Left hindlimb (tissue), 1 donor: ENCODE data around the gene PPP3CA.
"Not testable (repeated sequence)": the region's sequence is repeated elsewhere in the genome, so short reads cannot be mapped to it uniquely, and the experiment has no call there.

Experiments
- DNase-seq: peaks from one replicate; pipeline ENCODE4 v3.0.0-alpha.2; 2018

Gene PPP3CA

DNA sequence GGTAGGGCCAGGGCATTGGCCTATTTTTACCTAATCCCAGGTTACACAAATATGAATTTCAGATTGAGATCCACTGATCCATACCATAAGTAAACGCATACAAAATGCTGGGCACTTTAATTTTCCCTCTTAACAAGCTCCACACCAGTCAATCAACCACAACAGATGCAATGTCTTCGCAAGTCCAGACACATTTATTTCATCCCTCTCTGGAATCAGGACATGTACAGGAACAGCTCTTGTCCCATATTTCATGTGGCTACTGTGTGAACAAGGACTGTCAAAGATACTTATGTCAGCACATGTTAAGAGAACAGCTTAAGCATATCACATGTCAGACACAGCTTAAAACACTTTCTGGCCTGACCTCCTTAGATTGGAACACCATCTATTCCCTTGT is 145.9 kb downstream of the PPP3CA start:
- no peak for DNase-seq

DNA sequence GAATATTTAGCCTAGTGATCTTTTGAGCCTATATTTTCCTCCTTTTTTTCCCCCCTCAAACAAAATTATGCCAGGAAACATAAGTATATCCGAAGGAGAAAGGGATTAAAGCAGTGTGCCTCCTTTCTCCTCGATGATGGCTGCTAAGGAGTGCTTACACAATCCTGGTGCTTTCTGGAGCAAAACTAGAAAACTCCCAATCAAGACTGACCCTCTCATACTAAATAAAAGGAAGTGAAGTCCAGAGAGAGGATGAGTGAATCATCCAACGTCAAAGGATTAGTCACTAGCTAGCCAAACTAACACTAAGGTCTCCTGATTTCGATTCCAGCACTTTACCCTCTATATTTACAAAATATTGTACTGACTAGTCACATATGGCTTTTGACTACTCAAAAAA is 146.8 kb downstream of the PPP3CA start:
- DNase-seq: no peak

DNA sequence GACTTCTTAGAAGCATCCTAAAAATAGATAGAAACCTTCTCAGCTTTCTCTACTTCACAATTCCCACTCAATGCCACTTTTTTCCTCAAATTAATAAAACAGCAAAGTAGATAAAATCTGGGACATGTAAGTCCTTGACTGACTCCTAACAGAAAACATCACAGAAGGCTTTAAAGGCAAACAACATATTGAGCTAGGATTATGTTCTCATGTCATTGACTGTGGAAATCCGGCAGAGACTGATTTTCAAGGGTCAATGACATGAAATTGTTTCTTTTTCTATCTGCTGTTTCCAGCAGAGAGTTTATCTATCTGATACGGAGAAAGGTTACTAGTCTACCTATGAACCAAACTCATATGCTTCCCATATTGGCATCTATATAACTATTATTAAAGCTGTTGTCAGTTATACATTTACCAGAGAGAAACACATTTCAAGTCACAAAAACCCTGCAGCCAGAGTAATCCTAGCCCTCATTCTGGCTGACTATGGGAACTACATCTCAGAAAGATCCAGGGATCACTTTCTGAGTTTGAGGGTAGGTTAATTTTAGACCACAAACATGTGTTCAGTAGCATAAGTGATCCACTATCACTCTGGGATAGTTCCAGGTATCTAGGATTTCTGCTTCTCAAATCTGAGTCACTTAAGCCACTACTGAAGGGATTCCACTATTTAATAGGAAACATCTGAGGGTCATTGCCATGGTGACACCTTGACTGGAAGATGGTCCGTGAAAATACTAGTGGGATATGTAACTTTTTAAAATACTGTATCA is 147.6 kb downstream of the PPP3CA start:
- no peak for DNase-seq

DNA sequence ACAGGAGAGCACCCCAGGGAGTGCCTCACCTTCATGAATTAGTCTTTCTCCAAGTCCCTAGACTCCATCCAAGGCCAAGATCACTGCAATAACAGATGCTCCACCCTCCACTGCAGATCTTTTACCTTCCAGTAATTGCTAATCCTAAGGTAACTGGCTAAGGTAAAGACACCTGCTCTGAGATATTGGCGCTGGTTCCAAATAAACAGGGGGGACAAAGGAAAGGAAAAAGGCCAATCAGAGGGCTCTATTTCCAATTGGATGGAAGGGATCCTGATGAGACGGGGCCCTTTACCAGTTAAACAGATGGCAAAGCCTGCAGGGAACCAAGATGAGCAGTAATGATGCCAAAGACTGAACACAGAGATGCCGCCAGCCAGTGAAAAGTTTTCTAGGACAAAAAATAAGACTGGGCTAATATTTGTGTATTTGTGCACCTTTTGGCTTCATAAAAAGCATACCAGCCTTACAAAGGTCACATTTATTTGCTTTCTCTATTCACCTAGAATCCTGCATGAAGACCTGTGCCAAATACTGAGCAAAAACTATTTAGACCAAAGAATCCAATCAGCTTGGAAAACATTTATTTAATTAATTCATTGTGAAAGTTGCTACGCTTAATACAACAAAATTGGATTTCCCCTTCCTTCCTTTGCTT is 148.5 kb downstream of the PPP3CA start:
- DNase-seq: no peak

- DNase-seq: no peak
Measured at GRCh38 chr4:101197350-101197749, 150.0 kb downstream of the PPP3CA start.

GRCh38 chr4:101192244-101192643 is 155.1 kb downstream of the PPP3CA start:
- DNase-seq: no peak

DNA sequence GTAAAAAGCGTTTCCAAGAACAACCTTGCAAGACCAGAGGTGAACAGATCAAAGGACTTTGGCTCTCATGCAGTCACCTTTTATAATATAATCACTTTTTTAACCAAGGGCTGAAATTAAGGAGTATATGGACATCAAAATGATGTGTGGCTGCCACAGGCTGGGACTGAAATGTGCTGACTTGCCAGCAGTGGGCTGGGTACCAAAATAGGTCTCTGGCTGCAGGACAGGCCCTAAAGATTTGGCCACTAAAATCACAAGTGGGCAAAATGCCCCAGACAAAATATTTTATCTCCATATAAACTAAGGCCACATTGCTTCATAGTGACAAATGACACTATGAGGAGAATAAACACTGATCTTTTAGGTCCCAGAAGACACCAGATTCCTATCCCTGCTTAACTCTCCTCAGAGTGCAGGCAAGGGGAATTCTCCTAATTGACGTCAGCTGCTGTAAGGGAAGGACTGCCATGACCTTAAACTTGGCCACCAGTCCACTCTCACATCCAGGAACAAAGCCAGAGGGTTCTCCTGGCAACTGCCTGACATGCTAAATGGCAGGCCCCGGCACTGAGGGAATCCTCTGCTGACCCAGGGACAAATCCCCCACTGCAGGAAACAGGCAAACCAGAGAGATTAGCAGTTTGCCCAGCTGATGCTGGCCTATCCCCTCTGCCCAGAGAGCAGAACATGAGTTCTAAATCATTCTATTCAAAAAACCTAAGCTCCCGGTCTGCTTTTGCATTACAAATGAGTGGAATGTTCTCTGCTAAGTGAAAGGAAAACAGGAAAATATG is 155.8 kb downstream of the PPP3CA start:
- DNase-seq: peak; percentile 84

GRCh38 chr4:101190751-101191150 is 156.6 kb downstream of the PPP3CA start:
- no peak for DNase-seq

GRCh38 chr4:101188906-101189305 is 158.4 kb downstream of the PPP3CA start:
- no peak for DNase-seq

DNA sequence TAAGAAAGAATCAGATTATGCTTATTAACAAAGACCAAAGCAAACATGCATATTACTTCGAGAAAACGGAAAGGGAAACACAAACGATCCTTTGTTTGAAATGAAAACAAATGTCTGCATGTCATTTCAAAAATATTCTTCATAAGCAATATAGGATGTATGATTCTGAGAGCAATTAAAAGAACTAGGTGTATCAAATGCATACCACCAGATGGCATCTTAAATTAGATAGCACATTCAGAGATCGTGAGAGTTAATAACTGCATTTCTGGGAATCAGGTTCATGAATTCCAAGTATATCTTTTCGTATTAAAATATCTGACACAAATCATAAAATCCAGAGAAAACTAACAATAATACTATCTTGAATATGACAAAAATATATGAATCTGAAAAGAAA is 159.5 kb downstream of the PPP3CA start:
- no peak for DNase-seq

DNA sequence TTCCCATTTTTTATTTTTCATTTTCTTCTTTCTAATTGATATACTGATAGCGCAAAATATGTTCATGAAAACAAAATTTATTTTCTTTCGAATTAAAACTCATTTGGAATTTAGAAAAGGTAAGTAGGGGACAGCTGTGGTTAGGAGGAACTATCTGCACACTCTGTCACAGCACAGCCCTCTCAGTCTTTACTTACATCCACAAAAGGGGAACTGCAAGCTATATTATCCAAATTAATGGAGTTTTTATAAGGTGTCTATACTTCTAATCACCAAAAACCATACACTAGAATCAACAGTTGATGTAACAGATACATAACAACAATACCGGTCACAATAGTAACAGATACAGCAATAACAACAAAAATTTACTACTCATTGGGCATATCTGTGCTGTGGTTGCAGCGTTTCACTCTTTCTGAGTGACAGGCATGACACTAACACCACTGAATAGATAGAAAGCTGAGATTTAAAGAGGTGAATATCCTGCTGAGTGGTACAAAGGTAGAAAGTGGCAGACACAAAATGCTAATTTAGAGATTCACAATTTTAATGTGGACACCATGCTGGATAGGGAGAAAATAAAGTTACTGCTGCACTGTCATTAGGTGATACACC is 160.7 kb downstream of the PPP3CA start:
- DNase-seq: no peak

DNA sequence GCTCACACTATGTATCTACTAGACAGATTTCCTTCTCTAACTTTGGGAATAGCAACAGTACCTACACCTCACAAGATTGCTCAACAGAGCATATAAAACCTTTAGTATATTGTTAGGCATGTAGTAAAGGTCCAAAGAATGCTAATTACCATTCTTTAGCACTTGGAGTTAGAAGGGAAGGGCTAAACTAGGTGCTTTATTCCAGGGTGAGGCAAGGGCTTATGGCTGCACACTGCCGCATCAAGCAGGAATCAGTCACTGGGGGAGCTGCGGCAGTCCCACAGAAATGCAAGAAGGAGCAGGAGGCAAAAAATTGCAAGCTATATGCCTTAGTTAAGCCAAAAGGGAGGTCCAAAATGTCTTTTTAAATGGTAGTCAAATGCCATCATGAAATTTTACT is 162.7 kb downstream of the PPP3CA start:
- no peak for DNase-seq

GRCh38 chr4:101183666-101184373 is 163.5 kb downstream of the PPP3CA start:
- no peak for DNase-seq

DNA sequence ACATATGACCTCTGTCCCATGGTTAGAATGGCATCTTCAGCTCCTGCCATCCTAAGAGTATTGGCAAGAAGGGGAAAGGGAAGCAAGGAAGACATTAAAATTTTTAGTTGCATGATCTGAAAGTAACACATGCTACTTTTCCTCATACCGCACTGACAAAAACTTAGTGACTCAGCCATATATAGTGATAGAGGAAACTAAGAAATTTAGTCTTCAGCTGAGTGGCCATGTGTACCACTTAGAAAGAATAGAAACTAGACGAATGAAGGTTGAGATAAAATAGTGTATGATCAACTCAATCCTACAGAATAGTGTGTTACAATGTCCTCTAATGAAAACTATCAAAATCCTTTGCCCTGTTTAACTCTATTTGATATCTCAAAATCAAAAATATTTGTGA is 164.1 kb downstream of the PPP3CA start:
- no peak for DNase-seq

GRCh38 chr4:101182688-101183087 is 164.6 kb downstream of the PPP3CA start:
- DNase-seq: not testable (repeated sequence)

DNA sequence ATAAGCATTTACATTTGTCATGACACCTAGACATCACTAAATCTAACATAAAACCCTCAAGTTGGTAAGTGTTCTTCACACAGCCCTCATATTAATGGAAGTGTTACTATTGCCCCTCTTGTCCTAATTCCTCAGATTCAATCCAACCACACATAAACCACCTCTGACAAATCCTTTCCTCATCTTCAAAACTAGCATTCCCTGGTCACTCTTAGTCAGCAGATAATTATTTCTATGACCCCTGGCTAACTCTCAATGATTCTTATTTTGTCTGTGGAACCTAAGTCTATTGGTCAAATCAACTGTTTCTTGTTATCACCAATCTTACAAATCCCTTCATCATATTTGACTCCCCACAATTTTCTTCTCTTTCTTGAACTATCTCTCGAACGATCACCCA is 168.6 kb downstream of the PPP3CA start:
- DNase-seq: no peak

GRCh38 chr4:101177154-101177553 is 170.2 kb downstream of the PPP3CA start:
- no peak for DNase-seq

DNA sequence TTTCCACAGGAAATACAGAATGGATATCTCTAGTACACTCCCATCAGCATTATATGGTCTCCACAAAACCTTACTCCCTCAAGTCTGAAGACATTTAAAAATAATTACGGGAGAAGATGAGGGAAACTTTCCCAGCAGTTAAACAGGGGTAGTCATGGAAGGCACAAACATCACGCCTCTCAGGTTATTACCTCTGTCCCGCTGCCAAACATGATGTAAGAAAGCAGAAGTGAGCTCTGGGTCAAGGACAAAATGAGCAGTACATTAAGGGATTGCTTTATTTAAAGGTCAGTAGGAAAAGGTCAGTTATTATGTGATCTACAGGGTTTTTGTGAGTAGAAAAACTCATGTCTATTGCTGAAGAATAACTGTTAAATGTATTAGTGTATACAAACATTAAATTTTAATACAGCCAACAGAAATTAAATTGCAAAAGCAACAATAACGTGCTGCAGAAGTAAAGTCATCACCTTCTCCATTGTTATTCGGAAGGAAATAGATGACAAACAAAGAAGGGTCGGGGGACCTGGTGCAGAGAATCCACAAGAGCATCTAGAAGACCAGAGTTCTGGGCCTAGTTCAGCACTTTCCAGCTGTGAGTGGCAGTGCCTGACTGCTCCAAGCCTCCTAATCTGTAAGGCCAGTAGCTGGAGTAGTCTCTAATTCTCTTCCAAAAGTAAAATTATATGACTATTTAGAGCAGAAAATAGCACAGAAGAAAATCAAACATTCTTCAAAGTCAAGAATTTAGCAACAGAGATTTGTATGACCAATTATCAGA is 171.2 kb downstream of the PPP3CA start:
- peak; percentile 51 for DNase-seq

GRCh38 chr4:101174679-101175345 is 172.5 kb downstream of the PPP3CA start:
- no peak for DNase-seq

GRCh38 chr4:101172369-101172768 is 175.0 kb downstream of the PPP3CA start:
- DNase-seq: no peak

GRCh38 chr4:101171747-101172146 is 175.6 kb downstream of the PPP3CA start:
- no peak for DNase-seq
